Measurements from ENCODE around the gene AMDHD2.

DNA sequence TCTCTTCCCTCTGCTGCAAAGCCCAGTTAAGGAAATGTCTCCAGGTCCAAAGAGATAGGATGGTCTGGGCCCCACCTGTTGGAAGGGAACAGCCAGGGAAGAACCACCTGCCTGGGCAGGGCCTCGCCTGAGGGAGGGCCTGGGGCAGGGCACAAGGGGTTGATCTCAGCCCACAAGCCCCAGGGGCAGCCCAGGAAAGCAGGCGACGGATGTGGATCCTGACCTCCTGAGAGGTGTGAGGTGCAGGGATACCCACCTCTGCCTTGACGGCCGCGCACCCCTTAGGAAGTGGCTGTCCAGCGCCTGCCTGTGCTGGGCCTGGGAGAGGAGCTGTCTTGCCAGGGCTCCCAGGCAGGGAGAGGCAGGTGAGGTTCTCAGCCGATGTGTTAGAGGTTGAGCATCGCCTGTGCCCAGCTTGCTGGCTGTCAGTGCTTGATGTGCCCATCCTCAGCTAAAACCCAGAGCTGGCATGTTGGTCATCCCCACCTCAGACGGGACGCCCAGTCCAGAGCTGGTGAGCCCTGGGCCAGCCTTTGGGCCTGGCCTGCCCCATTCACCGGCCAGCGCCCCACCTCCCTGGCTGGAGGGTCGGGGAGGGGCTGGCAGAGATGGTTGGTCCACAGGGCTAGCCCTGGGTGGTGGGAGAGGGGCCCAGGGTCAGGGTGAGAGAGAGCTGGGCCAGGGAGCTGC lies 10.6 kb downstream of the AMDHD2 start:
- TF ChIP-seq CTCF (IDR thresholded peaks at IDR 0.05 in 4 of 5, conservative IDR thresholded peaks at IDR 0.05 in 1 of 5), result no peak
- TF ChIP-seq POLR2A (IDR thresholded peaks at IDR 0.05), result no peak
